DND-41 (cell line): ENCODE measurements around the gene ABCC8.

Source experiments
- ATAC-seq: fragments of 200-7000 bp; cut with Tn5 transposase; 3 replicates; pipeline ENCODE4 v1.9.1; 2021; ENCODE audit warnings: low read depth; ENCODE audit not compliant: insufficient read depth
- DNase-seq: peaks from one replicate; pipeline ENCODE4 v3.0.0-alpha.2; 2020
- H2AFZ ChIP-seq: 2 replicates; pipeline ENCODE4 v1.6.0; 2012; ENCODE audit warnings: low read depth, low read length
- H3K27ac ChIP-seq: 2 replicates; pipeline ENCODE4 v1.5.1; 2012; ENCODE audit warnings: low read length, inconsistent platforms
- H3K27me3 ChIP-seq: fragments of 200-600 bp; sonication (generic); 2 replicates; pipeline ENCODE4 v1.6.0; 2012; ENCODE audit warnings: low read length, mild to moderate bottlenecking, inconsistent platforms; ENCODE audit not compliant: insufficient read depth, poor library complexity
- H3K36me3 ChIP-seq: 2 replicates; pipeline ENCODE4 v1.5.1; 2012; ENCODE audit warnings: low read length, inconsistent platforms; ENCODE audit not compliant: insufficient read depth
- H3K4me1 ChIP-seq: 2 replicates; pipeline ENCODE4 v1.5.1; 2012; ENCODE audit warnings: mild to moderate bottlenecking, low read length; ENCODE audit not compliant: insufficient read depth
- H3K4me2 ChIP-seq: 2 replicates; pipeline ENCODE4 v1.6.0; 2012; ENCODE audit warnings: mild to moderate bottlenecking, moderate library complexity, low read length, inconsistent platforms; ENCODE audit not compliant: insufficient read depth
- H3K4me3 ChIP-seq, 2 experiments: fragments of 200-600 bp in 1 of 2; shearing (Covaris generic) in 1 of 2; 2 replicates each; pipeline ENCODE4 v1.5.1; 2012 to 2016; ENCODE audit warnings: inconsistent platforms in 2 of 2, low read length in 2 of 2, mild to moderate bottlenecking in 2 of 2, low read depth in 1 of 2, moderate library complexity in 1 of 2
- H3K79me2 ChIP-seq: 2 replicates; pipeline ENCODE4 v1.6.0; 2012; ENCODE audit warnings: low read length, inconsistent platforms; ENCODE audit not compliant: insufficient read depth
- H3K9ac ChIP-seq: 2 replicates; pipeline ENCODE4 v1.6.0; 2012; ENCODE audit warnings: low read depth, mild to moderate bottlenecking, inconsistent platforms, low read length, moderate library complexity
- H3K9me3 ChIP-seq: 2 replicates; pipeline ENCODE4 v1.5.1; 2012; ENCODE audit warnings: low read length, moderate library complexity, mild to moderate bottlenecking, inconsistent platforms; ENCODE audit not compliant: insufficient read depth, severe bottlenecking
- H4K20me1 ChIP-seq: 2 replicates; pipeline ENCODE4 v1.6.0; 2012; ENCODE audit warnings: low read length; ENCODE audit not compliant: insufficient read depth
- CTCF ChIP-seq: IDR thresholded peaks from 2 replicates; pipeline ENCODE4 v1.5.1; 2012; ENCODE audit warnings: borderline replicate concordance, low read length, moderate library complexity, mild to moderate bottlenecking; ENCODE audit not compliant: poor library complexity, severe bottlenecking; ENCODE audit errors: extremely low read depth
- EZH2 ChIP-seq: IDR thresholded peaks from 3 replicates; pipeline ENCODE4 v1.6.1; 2012; ENCODE audit warnings: borderline replicate concordance, low read depth, mild to moderate bottlenecking, moderate library complexity, low read length, inconsistent platforms; ENCODE audit not compliant: severe bottlenecking

The ABCC8 gene

GRCh38 chr11:17475666-17476316 lies 854 bp downstream of the ABCC8 start:
- Histone ChIP-seq H3K4me3 (peak overlapping the region; percentile 10 to 64; a peak in 3 of 4 replicates), H3K4me2 (peak overlapping the region; percentile 67)

GRCh38 chr11:17473071-17473744 lies 3.4 kb downstream of the ABCC8 start:
- no peak overlapping the region for H3K4me2 ChIP-seq
- H3K79me2 ChIP-seq = no peaks in the 10 kb centered on the region
- no peaks in the 10 kb centered on the region for H3K36me3 ChIP-seq
- H3K9me3 ChIP-seq = no peaks in the 10 kb centered on the region
- H3K9ac ChIP-seq = no peak overlapping the region
- no peak overlapping the region for H3K4me3 ChIP-seq
- H2AFZ ChIP-seq = no peak overlapping the region
- no peak for ATAC-seq
- H4K20me1 ChIP-seq = no peaks in the 10 kb centered on the region
- TF ChIP-seq CTCF = no peak
- no peak for TF ChIP-seq EZH2
- H3K27ac ChIP-seq = no peak overlapping the region
- DNase-seq = no peak
- no peaks in the 10 kb centered on the region for H3K27me3 ChIP-seq
- H3K4me1 ChIP-seq = peaks cover 15% of the 10 kb centered on the region

More at GRCh38 chr11:17475666-17476316, 854 bp downstream of the ABCC8 start:
- Histone ChIP-seq H3K27me3 (no peaks in the 10 kb centered on the region), H3K36me3 (no peaks in the 10 kb centered on the region), H3K79me2 (no peaks in the 10 kb centered on the region), H3K9me3 (no peaks in the 10 kb centered on the region), H3K9ac (peak overlapping the region; percentile 50), H3K27ac (no peak overlapping the region; the same call in 1 of the 2 replicates), H3K4me1 (peaks cover 32% of the 10 kb centered on the region), H2AFZ (peak overlapping the region; percentile 54), H4K20me1 (no peaks in the 10 kb centered on the region)
- ATAC-seq = peak; percentile 18; the same call in 2 of the 3 replicates
- TF ChIP-seq CTCF (no peak), EZH2 (no peak)
- peak; percentile 20 for DNase-seq

- H3K27ac ChIP-seq = no peak overlapping the region
- H3K9me3 ChIP-seq = no peaks in the 10 kb centered on the region
- ATAC-seq (no peak), DNase-seq (no peak)
- TF ChIP-seq CTCF = no peak
- no peak for TF ChIP-seq EZH2
- H3K36me3 ChIP-seq = no peaks in the 10 kb centered on the region
- H4K20me1 ChIP-seq = no peaks in the 10 kb centered on the region
- H3K4me3 ChIP-seq = no peak overlapping the region
- no peak overlapping the region for H2AFZ ChIP-seq
- peaks cover 15% of the 10 kb centered on the region for H3K4me1 ChIP-seq
- H3K79me2 ChIP-seq = no peaks in the 10 kb centered on the region
- H3K4me2 ChIP-seq = no peak overlapping the region
- H3K9ac ChIP-seq = no peak overlapping the region
- H3K27me3 ChIP-seq = no peaks in the 10 kb centered on the region
Observed at GRCh38 chr11:17472467-17472866, 4.2 kb downstream of the ABCC8 start.
